GM19238 (cell line): Measurements from ENCODE around the gene ZNF484.
"Not testable (repeated sequence)": the region's sequence is repeated elsewhere in the genome, so short reads cannot be mapped to it uniquely, and the experiment has no call there.

Source experiments
- DNase-seq: peaks from one replicate; pipeline ENCODE4 v3.0.0; 2011; ENCODE audit warnings: low spot score; ENCODE audit not compliant: insufficient read length

Gene ZNF484

GRCh38 chr9:92864152-92864551 is 13.7 kb downstream of the ZNF484 start:
- DNase-seq = no peak

- DNase-seq = no peak
Measured at GRCh38 chr9:92860867-92861266, 17.0 kb downstream of the ZNF484 start.

- no peak for DNase-seq
Measured at GRCh38 chr9:92857236-92857635, 20.6 kb downstream of the ZNF484 start.

GRCh38 chr9:92853716-92854115 is 24.1 kb downstream of the ZNF484 start:
- no peak for DNase-seq

- no peak for DNase-seq
Measured at GRCh38 chr9:92850898-92851297, 26.9 kb downstream of the ZNF484 start.

GRCh38 chr9:92848740-92849139 is 29.1 kb downstream of the ZNF484 start:
- DNase-seq = not testable (repeated sequence)

GRCh38 chr9:92846662-92847145 is 31.1 kb downstream of the ZNF484 start:
- no peak for DNase-seq

- not testable (repeated sequence) for DNase-seq
Measured at GRCh38 chr9:92838411-92838810, 39.4 kb downstream of the ZNF484 start.

GRCh38 chr9:92837191-92837590 is 40.6 kb downstream of the ZNF484 start:
- no peak for DNase-seq

GRCh38 chr9:92829420-92829819 is 48.4 kb downstream of the ZNF484 start:
- no peak for DNase-seq

GRCh38 chr9:92825065-92825464 is 52.8 kb downstream of the ZNF484 start:
- DNase-seq = not testable (repeated sequence)

- no peak for DNase-seq
Measured at GRCh38 chr9:92820964-92821363, 56.9 kb downstream of the ZNF484 start.

GRCh38 chr9:92819898-92820297 is 57.9 kb downstream of the ZNF484 start:
- DNase-seq = not testable (repeated sequence)

- not testable (repeated sequence) for DNase-seq
Measured at GRCh38 chr9:92809629-92810326, 68.1 kb downstream of the ZNF484 start.

GRCh38 chr9:92808726-92809451 is 68.9 kb downstream of the ZNF484 start:
- no peak for DNase-seq

GRCh38 chr9:92807757-92808725 is 69.8 kb downstream of the ZNF484 start:
- DNase-seq = no peak

- no peak for DNase-seq
Measured at GRCh38 chr9:92807031-92807756, 70.6 kb downstream of the ZNF484 start.

- DNase-seq = no peak
Measured at GRCh38 chr9:92804727-92805126, 73.1 kb downstream of the ZNF484 start.

- no peak for DNase-seq
Measured at GRCh38 chr9:92798358-92798757, 79.5 kb downstream of the ZNF484 start.

GRCh38 chr9:92796337-92796804 is 81.5 kb downstream of the ZNF484 start:
- DNase-seq = not testable (repeated sequence)
